WTC11 (cell line): ENCODE data around the gene SGO2. TPM values are rescaled to one million over a fixed set of nuclear protein-coding genes. Genes with fewer than 3 reads are reported as not detected.

Source experiments
- ATAC-seq: fragments of 200-7000 bp; cut with Tn5 transposase; 2 replicates; pipeline ENCODE4 v1.10.0; 2021; ENCODE audit warnings: mild to moderate bottlenecking, moderate library complexity
- CTCF ChIA-PET: fragments of 300-600 bp; sonication (Branson Sonifier 250); formaldehyde crosslinking; loops from one replicate; lab custom pipeline; 2021; ENCODE audit warnings: antibody characterized with exemption; lab: Charles Lee
- POLR2A ChIA-PET: fragments of 350-600 bp; sonication (Branson Sonifier 250); formaldehyde crosslinking; loops from one replicate; lab custom pipeline; 2021; ENCODE audit warnings: antibody characterized with exemption; lab: Charles Lee
- DNase-seq: peaks from one replicate; pipeline ENCODE4 v3.0.0; 2021; ENCODE audit warnings: low spot score
- H3K27ac Mint-ChIP-seq: 2 replicates; pipeline ENCODE4 v1.8.0; 2021; ENCODE audit warnings: mixed read lengths
- H3K27me3 Mint-ChIP-seq: 2 replicates; pipeline ENCODE4 v1.8.0; 2021; ENCODE audit warnings: low read depth, mild to moderate bottlenecking, moderate library complexity, mixed read lengths
- H3K36me3 Mint-ChIP-seq: 2 replicates; pipeline ENCODE4 v1.8.0; 2021; ENCODE audit warnings: mixed read lengths
- H3K4me1 Mint-ChIP-seq: 2 replicates; pipeline ENCODE4 v1.8.0; 2022; ENCODE audit warnings: mixed read lengths
- H3K4me3 Mint-ChIP-seq: 2 replicates; pipeline ENCODE4 v1.8.0; 2021; ENCODE audit warnings: mild to moderate bottlenecking, moderate library complexity, mixed read lengths
- H3K9me3 Mint-ChIP-seq: 2 replicates; pipeline ENCODE4 v1.8.0; 2021; ENCODE audit warnings: mixed read lengths
- ATF1 ChIP-seq: sonication (generic); formaldehyde crosslinking; IDR thresholded peaks from 2 replicates; pipeline ENCODE4 v1.8.1; 2023; ENCODE audit warnings: mild to moderate bottlenecking, moderate library complexity, missing genetic modification reagents
- ATF3 ChIP-seq: sonication (generic); formaldehyde crosslinking; conservative IDR thresholded peaks from 2 replicates; pipeline ENCODE4 v1.8.1; 2022; ENCODE audit warnings: mild to moderate bottlenecking, missing genetic modification reagents
- CDX4 ChIP-seq: fragments of 250-450 bp; sonication (Bioruptor Pico); IDR thresholded peaks from 2 replicates; pipeline ENCODE4 v1.9.0; 2021; ENCODE audit warnings: moderate library complexity, mild to moderate bottlenecking, inconsistent platforms, borderline replicate concordance
- CREM ChIP-seq: sonication (generic); formaldehyde crosslinking; IDR thresholded peaks from 2 replicates; pipeline ENCODE4 v1.8.1; 2022; ENCODE audit warnings: mild to moderate bottlenecking, missing genetic modification reagents, moderate library complexity
- FOXK1 ChIP-seq: sonication (generic); formaldehyde crosslinking; IDR thresholded peaks from 2 replicates; pipeline ENCODE4 v1.8.0; 2022; ENCODE audit warnings: mild to moderate bottlenecking, moderate library complexity, missing genetic modification reagents
- GTF2I ChIP-seq: fragments of 250-450 bp; sonication (Bioruptor Pico); conservative IDR thresholded peaks from 2 replicates; pipeline ENCODE4 v1.4.0; 2021; ENCODE audit warnings: mild to moderate bottlenecking
- MYBL2 ChIP-seq: sonication (generic); formaldehyde crosslinking; IDR thresholded peaks from 2 replicates; pipeline ENCODE4 v1.8.1; 2023; ENCODE audit warnings: mild to moderate bottlenecking, moderate library complexity, missing genetic modification reagents
- NR1H2 ChIP-seq: sonication (generic); formaldehyde crosslinking; IDR thresholded peaks from 2 replicates; pipeline ENCODE4 v1.9.0; 2021; ENCODE audit warnings: mild to moderate bottlenecking, moderate library complexity, missing genetic modification reagents
- RELA ChIP-seq: sonication (generic); formaldehyde crosslinking; IDR thresholded peaks from 2 replicates; pipeline ENCODE4 v1.8.1; 2022; ENCODE audit warnings: missing genetic modification reagents, mild to moderate bottlenecking, borderline replicate concordance
- SMAD3 ChIP-seq: sonication (generic); formaldehyde crosslinking; IDR thresholded peaks from 2 replicates; pipeline ENCODE4 v1.8.0; 2022; ENCODE audit warnings: missing genetic modification reagents, mild to moderate bottlenecking, borderline replicate concordance
- SP1 ChIP-seq: sonication (generic); formaldehyde crosslinking; conservative IDR thresholded peaks from 2 replicates; pipeline ENCODE4 v1.8.1; 2022; ENCODE audit warnings: missing genetic modification reagents
- TCF7 ChIP-seq: sonication (generic); formaldehyde crosslinking; IDR thresholded peaks from 2 replicates; pipeline ENCODE4 v1.8.0; 2022; ENCODE audit warnings: mild to moderate bottlenecking, low read depth, missing genetic modification reagents, moderate library complexity
- USF2 ChIP-seq: sonication (generic); formaldehyde crosslinking; IDR thresholded peaks from 2 replicates; pipeline ENCODE4 v1.8.1; 2023; ENCODE audit warnings: mild to moderate bottlenecking, missing genetic modification reagents, moderate library complexity
- ZBTB21 ChIP-seq: sonication (generic); formaldehyde crosslinking; IDR thresholded peaks from 2 replicates; pipeline ENCODE4 v1.8.1; 2023; ENCODE audit warnings: mild to moderate bottlenecking, missing genetic modification reagents, borderline replicate concordance
- ZMAT4 ChIP-seq: fragments of 250-450 bp; sonication (Bioruptor Pico); IDR thresholded peaks from 2 replicates; pipeline ENCODE4 v1.9.0; 2021; ENCODE audit warnings: mild to moderate bottlenecking
- ZNF219 ChIP-seq: sonication (generic); formaldehyde crosslinking; IDR thresholded peaks from 2 replicates; pipeline ENCODE4 v1.8.0; 2023; ENCODE audit warnings: missing genetic modification reagents, mild to moderate bottlenecking, borderline replicate concordance
- total RNA-seq: library from RNA; stranded (reverse); gene quantifications from 3 replicates; pipeline ENCODE4 v1.2.3, GENCODE V29; 2021
- TF ChIP-seq, protein P1 (sequence below): sonication (generic); formaldehyde crosslinking; IDR thresholded peaks from 2 replicates; pipeline ENCODE4 v1.8.1; 2023; ENCODE audit warnings: mild to moderate bottlenecking, missing genetic modification reagents, moderate library complexity
- TF ChIP-seq, protein P2 (sequence below): sonication (generic); formaldehyde crosslinking; IDR thresholded peaks from 2 replicates; pipeline ENCODE4 v1.8.0; 2023; ENCODE audit warnings: mild to moderate bottlenecking, missing genetic modification reagents
- TF ChIP-seq, protein P3 (sequence below): sonication (generic); formaldehyde crosslinking; IDR thresholded peaks from 2 replicates; pipeline ENCODE4 v1.8.0; 2022; ENCODE audit warnings: missing genetic modification reagents
- TF ChIP-seq, protein P4 (sequence below): sonication (generic); formaldehyde crosslinking; IDR thresholded peaks from 2 replicates; pipeline ENCODE4 v1.8.1; 2023; ENCODE audit warnings: mild to moderate bottlenecking, missing genetic modification reagents, borderline replicate concordance
- TF ChIP-seq, protein P5 (sequence below): sonication (generic); formaldehyde crosslinking; IDR thresholded peaks from 2 replicates; pipeline ENCODE4 v1.8.0; 2022; ENCODE audit warnings: mild to moderate bottlenecking, missing genetic modification reagents

Gene SGO2
- total RNA-seq, 1 experiment from 2014 or later: 34.1 TPM

DNA sequence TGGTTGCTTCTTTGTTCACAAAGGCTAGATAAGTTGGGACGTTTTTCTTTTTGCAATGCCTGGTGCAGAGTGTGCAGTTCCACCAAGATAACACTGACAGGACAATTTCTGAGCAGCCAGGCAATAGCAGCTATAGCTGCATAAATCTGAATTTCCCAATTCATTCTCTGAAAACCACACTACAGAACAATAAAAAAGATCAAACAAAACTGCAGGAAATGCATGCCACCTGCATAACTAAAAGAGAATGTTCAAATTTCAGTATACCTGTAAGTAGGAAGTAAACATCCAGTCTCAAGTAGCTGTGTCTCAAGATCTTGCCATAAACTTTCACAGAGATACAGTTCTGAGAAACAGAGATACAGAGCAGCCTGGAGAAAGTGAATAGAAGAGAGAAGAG, 10.9 kb upstream of the SGO2 start:
- Mint-ChIP-seq H3K27me3 (peaks cover 4% of the 10 kb centered on the region), H3K36me3 (0 out of 2 replicates have a peak, but pooled peaks cover 5% of the 10 kb centered on the region), H3K27ac (no peak overlapping the region), H3K9me3 (peaks cover 19% of the 10 kb centered on the region), H3K4me1 (peaks cover 7% of the 10 kb centered on the region), H3K4me3 (no peak overlapping the region)
- ChIA-PET POLR2A (no interaction called here), CTCF (interaction anchor here (1.2 kb wide), 1 partner anchor 541 kb away, joined by 3 read pairs; no protein-coding TSS in a partner anchor)
- TF ChIP-seq ZBTB21 (CRISPR knock-in tag): no peak
- no peak for TF ChIP-seq ZNF219
- TF ChIP-seq, protein P1, sequence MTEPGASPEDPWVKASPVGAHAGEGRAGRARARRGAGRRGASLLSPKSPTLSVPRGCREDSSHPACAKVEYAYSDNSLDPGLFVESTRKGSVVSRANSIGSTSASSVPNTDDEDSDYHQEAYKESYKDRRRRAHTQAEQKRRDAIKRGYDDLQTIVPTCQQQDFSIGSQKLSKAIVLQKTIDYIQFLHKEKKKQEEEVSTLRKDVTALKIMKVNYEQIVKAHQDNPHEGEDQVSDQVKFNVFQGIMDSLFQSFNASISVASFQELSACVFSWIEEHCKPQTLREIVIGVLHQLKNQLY (CRISPR knock-in tag): no peak
- TF ChIP-seq, protein P2, sequence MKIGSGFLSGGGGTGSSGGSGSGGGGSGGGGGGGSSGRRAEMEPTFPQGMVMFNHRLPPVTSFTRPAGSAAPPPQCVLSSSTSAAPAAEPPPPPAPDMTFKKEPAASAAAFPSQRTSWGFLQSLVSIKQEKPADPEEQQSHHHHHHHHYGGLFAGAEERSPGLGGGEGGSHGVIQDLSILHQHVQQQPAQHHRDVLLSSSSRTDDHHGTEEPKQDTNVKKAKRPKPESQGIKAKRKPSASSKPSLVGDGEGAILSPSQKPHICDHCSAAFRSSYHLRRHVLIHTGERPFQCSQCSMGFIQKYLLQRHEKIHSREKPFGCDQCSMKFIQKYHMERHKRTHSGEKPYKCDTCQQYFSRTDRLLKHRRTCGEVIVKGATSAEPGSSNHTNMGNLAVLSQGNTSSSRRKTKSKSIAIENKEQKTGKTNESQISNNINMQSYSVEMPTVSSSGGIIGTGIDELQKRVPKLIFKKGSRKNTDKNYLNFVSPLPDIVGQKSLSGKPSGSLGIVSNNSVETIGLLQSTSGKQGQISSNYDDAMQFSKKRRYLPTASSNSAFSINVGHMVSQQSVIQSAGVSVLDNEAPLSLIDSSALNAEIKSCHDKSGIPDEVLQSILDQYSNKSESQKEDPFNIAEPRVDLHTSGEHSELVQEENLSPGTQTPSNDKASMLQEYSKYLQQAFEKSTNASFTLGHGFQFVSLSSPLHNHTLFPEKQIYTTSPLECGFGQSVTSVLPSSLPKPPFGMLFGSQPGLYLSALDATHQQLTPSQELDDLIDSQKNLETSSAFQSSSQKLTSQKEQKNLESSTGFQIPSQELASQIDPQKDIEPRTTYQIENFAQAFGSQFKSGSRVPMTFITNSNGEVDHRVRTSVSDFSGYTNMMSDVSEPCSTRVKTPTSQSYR (CRISPR knock-in tag): no peak
- no peak for TF ChIP-seq GTF2I (CRISPR knock-in tag)
- TF ChIP-seq, protein P3, sequence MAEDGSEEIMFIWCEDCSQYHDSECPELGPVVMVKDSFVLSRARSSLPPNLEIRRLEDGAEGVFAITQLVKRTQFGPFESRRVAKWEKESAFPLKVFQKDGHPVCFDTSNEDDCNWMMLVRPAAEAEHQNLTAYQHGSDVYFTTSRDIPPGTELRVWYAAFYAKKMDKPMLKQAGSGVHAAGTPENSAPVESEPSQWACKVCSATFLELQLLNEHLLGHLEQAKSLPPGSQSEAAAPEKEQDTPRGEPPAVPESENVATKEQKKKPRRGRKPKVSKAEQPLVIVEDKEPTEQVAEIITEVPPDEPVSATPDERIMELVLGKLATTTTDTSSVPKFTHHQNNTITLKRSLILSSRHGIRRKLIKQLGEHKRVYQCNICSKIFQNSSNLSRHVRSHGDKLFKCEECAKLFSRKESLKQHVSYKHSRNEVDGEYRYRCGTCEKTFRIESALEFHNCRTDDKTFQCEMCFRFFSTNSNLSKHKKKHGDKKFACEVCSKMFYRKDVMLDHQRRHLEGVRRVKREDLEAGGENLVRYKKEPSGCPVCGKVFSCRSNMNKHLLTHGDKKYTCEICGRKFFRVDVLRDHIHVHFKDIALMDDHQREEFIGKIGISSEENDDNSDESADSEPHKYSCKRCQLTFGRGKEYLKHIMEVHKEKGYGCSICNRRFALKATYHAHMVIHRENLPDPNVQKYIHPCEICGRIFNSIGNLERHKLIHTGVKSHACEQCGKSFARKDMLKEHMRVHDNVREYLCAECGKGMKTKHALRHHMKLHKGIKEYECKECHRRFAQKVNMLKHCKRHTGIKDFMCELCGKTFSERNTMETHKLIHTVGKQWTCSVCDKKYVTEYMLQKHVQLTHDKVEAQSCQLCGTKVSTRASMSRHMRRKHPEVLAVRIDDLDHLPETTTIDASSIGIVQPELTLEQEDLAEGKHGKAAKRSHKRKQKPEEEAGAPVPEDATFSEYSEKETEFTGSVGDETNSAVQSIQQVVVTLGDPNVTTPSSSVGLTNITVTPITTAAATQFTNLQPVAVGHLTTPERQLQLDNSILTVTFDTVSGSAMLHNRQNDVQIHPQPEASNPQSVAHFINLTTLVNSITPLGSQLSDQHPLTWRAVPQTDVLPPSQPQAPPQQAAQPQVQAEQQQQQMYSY (CRISPR knock-in tag): no peak
- no peak for TF ChIP-seq SMAD3 (CRISPR knock-in tag)
- no peak for TF ChIP-seq TCF7 (CRISPR knock-in tag)
- TF ChIP-seq RELA (CRISPR knock-in tag): no peak
- TF ChIP-seq ZMAT4 (CRISPR knock-in tag): no peak
- TF ChIP-seq SP1 (CRISPR knock-in tag): no peak
- no peak for TF ChIP-seq ATF1 (CRISPR knock-in tag)
- no peak for TF ChIP-seq NR1H2 (CRISPR knock-in tag)
- DNase-seq: no peak
- no peak for ATAC-seq

DNA sequence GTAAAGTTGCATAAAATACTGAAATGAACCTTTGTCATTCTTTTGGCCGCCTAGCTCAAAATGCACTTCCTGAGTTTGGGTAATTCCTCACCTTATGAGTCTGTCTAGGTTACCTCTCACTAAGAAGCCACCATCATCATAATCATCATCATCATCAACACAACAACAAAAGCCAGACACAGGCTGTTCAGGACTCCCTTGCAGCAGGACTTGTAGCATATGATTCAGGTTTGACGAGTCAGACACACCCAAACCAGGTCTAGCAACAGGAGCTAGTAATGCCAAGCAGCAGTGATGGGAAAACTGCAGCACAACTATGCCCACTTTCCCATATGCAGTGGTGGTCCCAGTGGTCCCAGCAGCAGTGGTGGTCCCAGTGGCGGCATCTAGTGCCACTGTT, 2.8 kb upstream of the SGO2 start:
- H3K27ac Mint-ChIP-seq: no peak overlapping the region
- ATAC-seq: no peak
- TF ChIP-seq FOXK1 (CRISPR knock-in tag) (no peak), CREM (no peak), MYBL2 (CRISPR knock-in tag) (no peak), CDX4 (no peak), ATF3 (CRISPR knock-in tag) (no peak), USF2 (CRISPR knock-in tag) (no peak)
- TF ChIP-seq, protein P4, sequence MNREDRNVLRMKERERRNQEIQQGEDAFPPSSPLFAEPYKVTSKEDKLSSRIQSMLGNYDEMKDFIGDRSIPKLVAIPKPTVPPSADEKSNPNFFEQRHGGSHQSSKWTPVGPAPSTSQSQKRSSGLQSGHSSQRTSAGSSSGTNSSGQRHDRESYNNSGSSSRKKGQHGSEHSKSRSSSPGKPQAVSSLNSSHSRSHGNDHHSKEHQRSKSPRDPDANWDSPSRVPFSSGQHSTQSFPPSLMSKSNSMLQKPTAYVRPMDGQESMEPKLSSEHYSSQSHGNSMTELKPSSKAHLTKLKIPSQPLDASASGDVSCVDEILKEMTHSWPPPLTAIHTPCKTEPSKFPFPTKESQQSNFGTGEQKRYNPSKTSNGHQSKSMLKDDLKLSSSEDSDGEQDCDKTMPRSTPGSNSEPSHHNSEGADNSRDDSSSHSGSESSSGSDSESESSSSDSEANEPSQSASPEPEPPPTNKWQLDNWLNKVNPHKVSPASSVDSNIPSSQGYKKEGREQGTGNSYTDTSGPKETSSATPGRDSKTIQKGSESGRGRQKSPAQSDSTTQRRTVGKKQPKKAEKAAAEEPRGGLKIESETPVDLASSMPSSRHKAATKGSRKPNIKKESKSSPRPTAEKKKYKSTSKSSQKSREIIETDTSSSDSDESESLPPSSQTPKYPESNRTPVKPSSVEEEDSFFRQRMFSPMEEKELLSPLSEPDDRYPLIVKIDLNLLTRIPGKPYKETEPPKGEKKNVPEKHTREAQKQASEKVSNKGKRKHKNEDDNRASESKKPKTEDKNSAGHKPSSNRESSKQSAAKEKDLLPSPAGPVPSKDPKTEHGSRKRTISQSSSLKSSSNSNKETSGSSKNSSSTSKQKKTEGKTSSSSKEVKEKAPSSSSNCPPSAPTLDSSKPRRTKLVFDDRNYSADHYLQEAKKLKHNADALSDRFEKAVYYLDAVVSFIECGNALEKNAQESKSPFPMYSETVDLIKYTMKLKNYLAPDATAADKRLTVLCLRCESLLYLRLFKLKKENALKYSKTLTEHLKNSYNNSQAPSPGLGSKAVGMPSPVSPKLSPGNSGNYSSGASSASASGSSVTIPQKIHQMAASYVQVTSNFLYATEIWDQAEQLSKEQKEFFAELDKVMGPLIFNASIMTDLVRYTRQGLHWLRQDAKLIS: no peak
- TF ChIP-seq, protein P5, sequence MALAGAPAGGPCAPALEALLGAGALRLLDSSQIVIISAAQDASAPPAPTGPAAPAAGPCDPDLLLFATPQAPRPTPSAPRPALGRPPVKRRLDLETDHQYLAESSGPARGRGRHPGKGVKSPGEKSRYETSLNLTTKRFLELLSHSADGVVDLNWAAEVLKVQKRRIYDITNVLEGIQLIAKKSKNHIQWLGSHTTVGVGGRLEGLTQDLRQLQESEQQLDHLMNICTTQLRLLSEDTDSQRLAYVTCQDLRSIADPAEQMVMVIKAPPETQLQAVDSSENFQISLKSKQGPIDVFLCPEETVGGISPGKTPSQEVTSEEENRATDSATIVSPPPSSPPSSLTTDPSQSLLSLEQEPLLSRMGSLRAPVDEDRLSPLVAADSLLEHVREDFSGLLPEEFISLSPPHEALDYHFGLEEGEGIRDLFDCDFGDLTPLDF (CRISPR knock-in tag): no peak

More for the DNA sequence above, 2.8 kb upstream of the SGO2 start:
- no peak for DNase-seq
- Mint-ChIP-seq H3K4me1 (peaks cover 19% of the 10 kb centered on the region), H3K27me3 (peaks cover 12% of the 10 kb centered on the region), H3K9me3 (peaks cover under 1% of the 10 kb centered on the region), H3K36me3 (no peaks in the 10 kb centered on the region), H3K4me3 (no peak overlapping the region)
- ChIA-PET POLR2A (no interaction called here), CTCF (interaction anchor here (0.6 to 2.7 kb wide), 4 partner anchors 13 to 183 kb away, joined by 3 to 9 read pairs (median 3); partner anchors contain the start of genes AOX1 and KCTD18)
